NCI-H2081 treated with DMSO at 0.1 percent for 48 hours (cell line): ENCODE results near the gene CREB5.

Experiments used
- DNase-seq: peaks from one replicate; lab custom pipeline; 2025; lab: John Stamatoyannopoulos, UW

CREB5 gene

GRCh38 chr7:28407651-28408050 lies 4.7 kb upstream of the CREB5 start:
- DNase-seq, result no peak

GRCh38 chr7:28408105-28408959 lies 4.0 kb upstream of the CREB5 start:
- no peak for DNase-seq

GRCh38 chr7:28408960-28409715 lies 3.2 kb upstream of the CREB5 start:
- DNase-seq, result peak; percentile 38

- no peak for DNase-seq
These were observed 2.3 kb upstream of the CREB5 start for GRCh38 chr7:28409716-28410627.

- no peak for DNase-seq
These were observed 1.4 kb upstream of the CREB5 start for GRCh38 chr7:28410628-28411531.

GRCh38 chr7:28413011-28413410 lies 693 bp downstream of the CREB5 start:
- DNase-seq, result no peak

GRCh38 chr7:28414453-28414852 lies 2.1 kb downstream of the CREB5 start:
- no peak for DNase-seq

GRCh38 chr7:28417321-28417940 lies 5.1 kb downstream of the CREB5 start:
- DNase-seq, result no peak

GRCh38 chr7:28418311-28418710 lies 6.0 kb downstream of the CREB5 start:
- DNase-seq, result no peak

GRCh38 chr7:28418966-28419365 lies 6.6 kb downstream of the CREB5 start:
- no peak for DNase-seq

GRCh38 chr7:28419716-28420115 lies 7.4 kb downstream of the CREB5 start:
- DNase-seq, result no peak

- DNase-seq, result no peak
These were observed 10.8 kb downstream of the CREB5 start for GRCh38 chr7:28423112-28423511.

- no peak for DNase-seq
These were observed 11.7 kb downstream of the CREB5 start for GRCh38 chr7:28423918-28424514.

- DNase-seq, result no peak
These were observed 13.2 kb downstream of the CREB5 start for GRCh38 chr7:28425496-28425895.

- no peak for DNase-seq
These were observed 14.9 kb downstream of the CREB5 start for GRCh38 chr7:28427236-28427635.

- DNase-seq, result no peak
These were observed 18.3 kb downstream of the CREB5 start for GRCh38 chr7:28430616-28431015.

- no peak for DNase-seq
These were observed 19.8 kb downstream of the CREB5 start for GRCh38 chr7:28432105-28432504.

- DNase-seq, result no peak
These were observed 20.7 kb downstream of the CREB5 start for GRCh38 chr7:28433039-28433438.

GRCh38 chr7:28433699-28434219 lies 21.4 kb downstream of the CREB5 start:
- DNase-seq, result no peak

- no peak for DNase-seq
These were observed 22.2 kb downstream of the CREB5 start for GRCh38 chr7:28434510-28434909.
